HG03066 (cell line): ENCODE measurements around the gene KRT9.
"Not testable (repeated sequence)": the region's sequence is repeated elsewhere in the genome, so short reads cannot be mapped to it uniquely, and the experiment has no call there.

Experiments
- ATAC-seq: cut with Tn5 transposase; IDR thresholded peaks from one replicate; pipeline ENCODE4 v1.9.1; 2021; ENCODE audit warnings: low read depth; ENCODE audit not compliant: unreplicated experiment

KRT9 gene

GRCh38 chr17:41548844-41549595, 22.8 kb downstream of the KRT9 start:
- ATAC-seq = no peak

- ATAC-seq = no peak
Measured at GRCh38 chr17:41547921-41548843, 23.7 kb downstream of the KRT9 start.

- ATAC-seq = no peak
Measured at GRCh38 chr17:41547378-41547841, 24.4 kb downstream of the KRT9 start.

GRCh38 chr17:41546819-41547218, 25.0 kb downstream of the KRT9 start:
- no peak for ATAC-seq

GRCh38 chr17:41545829-41546410, 25.9 kb downstream of the KRT9 start:
- ATAC-seq = no peak

- no peak for ATAC-seq
Measured at GRCh38 chr17:41544935-41545334, 26.9 kb downstream of the KRT9 start.

- ATAC-seq = no peak
Measured at GRCh38 chr17:41544491-41544892, 27.4 kb downstream of the KRT9 start.

GRCh38 chr17:41542786-41543185, 29.1 kb downstream of the KRT9 start:
- ATAC-seq = not testable (repeated sequence)

- ATAC-seq = no peak
Measured at GRCh38 chr17:41542357-41542756, 29.5 kb downstream of the KRT9 start.

- no peak for ATAC-seq
Measured at GRCh38 chr17:41540921-41541625, 30.8 kb downstream of the KRT9 start.

GRCh38 chr17:41539979-41540701, 31.7 kb downstream of the KRT9 start:
- ATAC-seq = no peak

- no peak for ATAC-seq
Measured at GRCh38 chr17:41539071-41539492, 32.8 kb downstream of the KRT9 start.

- no peak for ATAC-seq
Measured at GRCh38 chr17:41538565-41538991, 33.3 kb downstream of the KRT9 start.

- no peak for ATAC-seq
Measured at GRCh38 chr17:41537990-41538389, 33.9 kb downstream of the KRT9 start.

GRCh38 chr17:41537614-41537954, 34.3 kb downstream of the KRT9 start:
- ATAC-seq = no peak

- ATAC-seq = no peak
Measured at GRCh38 chr17:41536741-41537613, 34.9 kb downstream of the KRT9 start.

- ATAC-seq = no peak
Measured at GRCh38 chr17:41535764-41536481, 35.9 kb downstream of the KRT9 start.

- ATAC-seq = no peak
Measured at GRCh38 chr17:41534899-41535546, 36.8 kb downstream of the KRT9 start.
